Erythroblast (primary cell): ENCODE measurements around the gene TMEM131.

Experiments
- DNase-seq, 2 experiments: peaks; one replicate each; lab custom pipeline; 2025; lab: John Stamatoyannopoulos, UW
- GATA1 ChIP-seq: IDR thresholded peaks from 2 replicates; pipeline ENCODE4 v1.6.1; 2011; ENCODE audit warnings: low read depth, mild to moderate bottlenecking, control low read depth, low read length, moderate library complexity
- POLR2A ChIP-seq: IDR thresholded peaks from 2 replicates; pipeline ENCODE4 v1.6.1; 2011; ENCODE audit warnings: mild to moderate bottlenecking, low read length

The TMEM131 gene

DNA sequence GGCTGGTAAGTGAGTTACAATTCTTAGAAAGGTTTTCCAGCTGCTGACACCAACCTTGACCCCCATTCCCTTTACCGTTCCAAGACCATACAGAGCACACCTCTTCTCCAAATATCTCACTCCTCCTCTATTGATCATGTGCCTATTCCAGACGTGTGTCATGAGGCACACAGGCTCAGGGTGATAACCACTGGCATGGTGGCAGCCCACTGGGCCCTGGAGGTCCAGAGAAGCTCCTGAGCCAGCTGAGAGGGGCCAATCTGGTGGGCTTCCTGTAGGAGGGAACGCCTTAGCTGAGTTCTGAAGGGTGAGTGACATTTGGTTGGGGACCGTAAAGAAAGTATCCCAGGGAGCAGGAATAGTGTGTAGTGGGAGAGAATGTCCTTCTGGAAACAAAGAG, 254.1 kb downstream of the TMEM131 start:
- TF ChIP-seq GATA1 (no peak), POLR2A (no peak)
- no peak for DNase-seq

DNA sequence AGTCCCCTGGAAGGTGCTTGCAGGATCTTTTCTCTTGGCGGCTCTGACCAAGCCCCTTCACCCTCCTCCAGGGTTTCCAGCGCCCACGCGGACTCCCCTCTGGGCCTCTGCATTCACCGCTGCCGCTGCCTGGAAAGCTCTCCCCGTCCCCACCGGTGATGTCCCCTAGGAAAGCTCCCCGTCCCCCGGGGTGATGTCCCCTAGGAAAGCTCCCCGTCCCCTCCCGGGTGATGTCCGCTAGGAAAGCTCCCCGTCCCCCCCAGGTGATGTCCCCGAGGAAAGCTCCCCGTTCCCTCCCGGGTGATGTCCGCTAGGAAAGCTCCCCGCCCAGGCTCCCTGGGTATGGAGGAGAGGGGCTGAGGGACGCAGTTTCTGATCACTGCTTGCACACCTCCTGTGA, 254.5 kb downstream of the TMEM131 start:
- no peak for DNase-seq
- no peak for TF ChIP-seq GATA1
- TF ChIP-seq POLR2A: no peak

DNA sequence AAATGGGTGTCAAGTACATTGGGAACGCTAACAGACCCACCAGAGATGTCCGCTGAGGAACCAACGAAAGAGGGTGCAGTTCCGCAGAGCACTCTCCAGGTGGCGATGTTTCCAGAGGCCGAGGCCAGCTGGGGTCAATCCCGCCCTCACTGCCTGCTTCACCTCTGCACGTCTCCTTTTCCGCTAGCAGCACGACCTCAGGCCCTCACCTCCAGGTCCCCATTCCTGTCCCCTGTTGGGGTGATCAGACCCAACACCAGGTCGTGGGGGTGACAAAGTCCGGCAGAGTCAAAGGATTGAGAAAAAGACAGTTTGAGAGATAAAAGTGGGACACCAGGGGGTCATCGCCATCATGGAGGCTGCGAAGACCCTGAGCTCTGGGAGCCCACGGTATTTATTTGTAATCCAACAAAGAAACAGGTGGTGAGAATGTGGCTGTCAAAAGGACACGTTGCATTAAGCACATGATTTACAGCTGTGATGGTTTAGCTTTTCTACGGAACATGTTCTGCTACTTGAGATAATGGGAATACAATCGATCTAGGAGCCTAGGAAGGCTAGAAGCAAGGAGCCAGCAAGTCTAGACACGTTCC, 255.1 kb downstream of the TMEM131 start:
- TF ChIP-seq POLR2A: no peak
- DNase-seq: peak; percentile 55 to 70

DNA sequence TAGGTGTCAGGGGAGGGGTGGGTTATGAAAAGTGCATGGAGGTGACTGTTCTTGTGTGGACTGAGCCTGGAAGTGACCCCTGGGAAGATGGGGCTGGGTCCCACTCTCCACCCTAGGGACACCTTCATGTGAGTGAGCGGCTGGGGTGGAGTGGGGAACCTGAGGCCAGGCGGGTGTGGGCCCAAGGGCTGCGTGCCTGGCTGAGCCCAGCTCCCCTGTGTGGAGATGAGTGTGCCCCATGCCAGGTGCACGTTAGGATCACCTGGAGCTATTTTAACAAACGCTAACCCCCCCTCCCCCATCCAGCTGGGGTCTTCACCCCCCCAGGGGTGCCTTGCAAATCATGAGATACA, 255.9 kb downstream of the TMEM131 start:
- DNase-seq: no peak
- no peak for TF ChIP-seq GATA1
- no peak for TF ChIP-seq POLR2A

DNA sequence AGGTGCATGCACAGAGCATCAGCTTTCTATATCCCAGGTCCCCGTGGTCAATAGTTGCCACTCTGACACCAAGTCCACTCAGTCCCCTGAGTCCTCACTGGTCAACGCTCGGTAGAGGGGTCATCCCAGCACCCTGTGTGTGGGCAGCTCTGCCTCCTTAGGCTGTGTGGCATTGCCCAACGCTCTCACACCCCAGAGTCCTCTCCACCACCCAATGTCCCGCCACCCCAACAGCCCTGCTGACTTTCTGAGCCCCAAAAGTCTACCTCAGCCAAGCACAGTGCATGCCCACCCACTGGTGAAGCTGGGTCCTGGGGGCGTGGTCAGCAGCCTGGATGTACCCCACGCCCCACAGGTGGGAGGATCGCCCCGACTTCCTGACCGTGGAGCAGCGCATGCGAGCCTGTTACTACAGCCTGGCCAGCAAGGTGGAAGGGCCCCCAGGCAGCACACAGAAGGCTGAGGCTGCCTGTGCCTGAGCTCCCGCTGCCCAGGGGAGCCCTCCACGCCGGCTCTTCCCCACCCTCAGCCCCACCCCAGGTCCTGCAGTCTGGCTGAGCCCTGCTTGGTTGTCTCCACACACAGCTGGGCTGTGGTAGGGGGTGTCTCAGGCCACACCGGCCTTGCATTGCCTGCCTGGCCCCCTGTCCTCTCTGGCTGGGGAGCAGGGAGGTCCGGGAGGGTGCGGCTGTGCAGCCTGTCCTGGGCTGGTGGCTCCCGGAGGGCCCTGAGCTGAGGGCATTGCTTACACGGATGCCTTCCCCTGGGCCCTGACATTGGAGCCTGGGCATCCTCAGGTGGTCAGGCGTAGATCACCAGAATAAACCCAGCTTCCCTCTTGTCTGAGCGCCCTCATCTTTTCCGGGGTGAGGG, 256.5 kb downstream of the TMEM131 start:
- DNase-seq: no peak
- TF ChIP-seq POLR2A (no peak), GATA1 (no peak)

DNA sequence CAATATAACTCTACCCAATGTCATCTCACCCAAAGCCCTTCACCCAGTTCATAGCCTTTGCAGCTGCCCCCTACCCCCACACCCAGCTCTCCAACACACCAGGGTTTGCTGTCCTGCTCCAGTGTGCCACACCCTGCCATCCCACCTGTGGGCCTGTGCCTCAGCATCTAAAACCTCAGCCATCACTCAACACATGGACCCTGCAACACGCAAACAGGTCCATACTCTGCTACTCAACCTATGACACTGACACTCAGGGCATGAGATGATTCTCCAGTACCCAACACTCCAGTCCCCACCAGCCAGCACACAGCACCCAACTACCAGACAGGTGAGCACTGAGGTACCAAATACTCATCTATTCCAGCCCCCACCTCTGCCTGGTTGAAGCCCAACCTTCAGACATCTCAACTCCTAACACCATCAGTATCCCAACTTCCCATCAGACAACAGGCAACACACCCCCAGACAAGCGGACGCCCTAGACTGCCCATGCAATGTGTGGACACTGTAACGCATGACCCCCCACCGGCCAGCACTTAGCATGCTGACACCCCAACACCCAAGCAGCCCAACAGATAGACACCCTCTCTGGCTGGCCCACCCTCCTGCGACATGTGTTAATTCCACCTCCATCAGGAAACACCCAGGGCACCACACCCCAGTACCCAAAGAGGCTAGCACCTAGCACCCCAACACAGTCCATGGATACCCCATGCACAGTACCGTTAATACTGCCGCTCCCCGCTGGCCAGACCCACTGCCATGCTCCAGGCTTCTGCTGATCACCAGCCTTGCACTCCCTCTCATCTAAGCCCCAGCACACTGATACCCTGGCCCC, 257.3 kb downstream of the TMEM131 start:
- no peak for DNase-seq
- TF ChIP-seq GATA1 (no peak), POLR2A (no peak)

DNA sequence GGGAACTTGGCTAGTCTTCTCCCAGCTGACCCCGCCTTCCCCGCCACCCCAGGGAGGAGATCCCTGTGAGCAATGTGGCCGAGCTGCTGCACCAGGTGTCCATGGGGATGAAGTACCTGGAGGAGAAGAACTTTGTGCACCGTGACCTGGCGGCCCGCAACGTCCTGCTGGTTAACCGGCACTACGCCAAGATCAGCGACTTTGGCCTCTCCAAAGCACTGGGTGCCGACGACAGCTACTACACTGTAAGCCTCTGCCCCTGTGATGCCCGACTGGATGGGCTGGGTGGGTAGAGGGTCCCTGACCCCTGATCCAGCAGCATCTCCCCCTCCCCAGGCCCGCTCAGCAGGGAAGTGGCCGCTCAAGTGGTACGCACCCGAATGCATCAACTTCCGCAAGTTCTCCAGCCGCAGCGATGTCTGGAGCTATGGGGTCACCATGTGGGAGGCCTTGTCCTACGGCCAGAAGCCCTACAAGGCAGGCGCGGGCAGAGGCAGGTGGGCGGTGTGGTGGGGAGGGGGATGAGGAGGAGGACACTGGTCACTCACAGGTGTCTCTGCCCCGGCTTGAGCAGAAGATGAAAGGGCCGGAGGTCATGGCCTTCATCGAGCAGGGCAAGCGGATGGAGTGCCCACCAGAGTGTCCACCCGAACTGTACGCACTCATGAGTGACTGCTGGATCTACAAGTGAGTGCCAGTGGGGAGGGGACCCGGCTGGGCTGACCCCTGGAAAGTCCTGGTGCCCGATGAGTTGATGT, 258.1 kb downstream of the TMEM131 start:
- no peak for DNase-seq
- TF ChIP-seq GATA1 (no peak), POLR2A (no peak)

DNA sequence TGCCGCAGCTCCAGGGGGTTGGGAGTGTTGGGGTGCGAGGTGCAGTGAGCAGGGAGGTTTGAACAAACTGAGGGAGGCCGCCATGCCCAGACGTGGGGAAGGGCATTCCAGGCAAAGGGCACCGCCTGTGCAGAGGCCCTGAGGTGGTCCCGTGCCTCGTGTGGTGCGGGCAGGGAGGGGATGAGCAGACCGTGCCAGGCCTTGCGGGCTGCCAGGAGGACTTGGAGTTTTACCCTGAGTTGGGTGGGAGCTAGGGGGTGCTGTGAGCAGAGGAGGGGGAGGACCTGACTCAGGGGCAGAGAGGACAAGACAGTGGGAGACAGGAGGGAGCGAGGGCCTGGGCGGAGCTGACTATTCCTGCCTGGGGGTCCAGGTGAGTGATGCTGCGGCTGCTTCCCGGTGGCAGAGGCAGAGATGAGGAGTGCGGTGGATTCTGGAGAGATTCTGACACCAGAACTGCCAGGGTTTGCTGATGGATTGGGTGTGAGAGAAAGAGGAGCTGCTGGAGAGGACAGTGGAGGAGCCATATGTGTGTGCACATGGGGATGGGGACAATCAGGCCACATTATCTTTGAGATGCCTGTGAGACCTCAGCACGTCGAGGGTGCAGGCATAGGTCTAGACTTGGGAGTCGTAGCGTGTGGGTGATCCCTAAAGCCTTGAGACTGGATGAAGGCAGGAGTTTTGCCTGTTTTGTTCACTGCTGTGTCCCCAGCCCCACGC, 259.0 kb downstream of the TMEM131 start:
- TF ChIP-seq POLR2A (no peak), GATA1 (no peak)

DNA sequence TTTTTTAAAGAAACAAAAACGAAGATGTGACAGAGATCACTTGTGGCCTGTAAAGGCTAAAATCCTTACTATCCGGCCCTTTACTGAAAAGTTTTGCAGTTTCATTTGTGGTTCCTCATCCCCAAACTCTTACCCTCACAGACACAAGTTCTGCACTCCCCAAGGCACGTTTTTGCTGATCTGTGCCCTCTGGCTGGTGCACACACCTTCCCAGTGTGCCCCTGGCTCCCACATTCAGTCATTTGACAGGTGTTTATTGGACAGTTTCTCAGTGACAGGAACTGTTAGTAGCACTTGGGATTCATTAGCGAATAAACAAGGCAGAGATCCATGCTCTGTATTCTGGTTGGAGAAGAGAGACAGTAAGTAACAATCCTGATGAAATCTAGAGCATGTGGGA, 259.6 kb downstream of the TMEM131 start:
- DNase-seq: no peak
- TF ChIP-seq GATA1 (no peak), POLR2A (no peak)

More for the DNA sequence above, 259.0 kb downstream of the TMEM131 start:
- DNase-seq: no peak

DNA sequence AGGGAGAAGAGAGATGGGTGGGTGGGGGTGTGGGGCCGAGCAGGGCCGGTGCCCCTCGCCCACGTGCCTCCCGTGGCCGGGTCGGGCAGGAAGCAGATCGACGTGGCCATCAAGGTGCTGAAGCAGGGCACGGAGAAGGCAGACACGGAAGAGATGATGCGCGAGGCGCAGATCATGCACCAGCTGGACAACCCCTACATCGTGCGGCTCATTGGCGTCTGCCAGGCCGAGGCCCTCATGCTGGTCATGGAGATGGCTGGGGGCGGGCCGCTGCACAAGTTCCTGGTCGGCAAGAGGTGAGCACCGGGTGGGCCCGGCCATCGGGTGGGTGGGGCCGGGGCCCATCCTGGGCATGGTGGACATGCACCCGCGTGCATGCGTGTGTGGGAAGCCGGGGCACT, 260.6 kb downstream of the TMEM131 start:
- TF ChIP-seq GATA1 (no peak), POLR2A (no peak)
- DNase-seq: no peak

DNA sequence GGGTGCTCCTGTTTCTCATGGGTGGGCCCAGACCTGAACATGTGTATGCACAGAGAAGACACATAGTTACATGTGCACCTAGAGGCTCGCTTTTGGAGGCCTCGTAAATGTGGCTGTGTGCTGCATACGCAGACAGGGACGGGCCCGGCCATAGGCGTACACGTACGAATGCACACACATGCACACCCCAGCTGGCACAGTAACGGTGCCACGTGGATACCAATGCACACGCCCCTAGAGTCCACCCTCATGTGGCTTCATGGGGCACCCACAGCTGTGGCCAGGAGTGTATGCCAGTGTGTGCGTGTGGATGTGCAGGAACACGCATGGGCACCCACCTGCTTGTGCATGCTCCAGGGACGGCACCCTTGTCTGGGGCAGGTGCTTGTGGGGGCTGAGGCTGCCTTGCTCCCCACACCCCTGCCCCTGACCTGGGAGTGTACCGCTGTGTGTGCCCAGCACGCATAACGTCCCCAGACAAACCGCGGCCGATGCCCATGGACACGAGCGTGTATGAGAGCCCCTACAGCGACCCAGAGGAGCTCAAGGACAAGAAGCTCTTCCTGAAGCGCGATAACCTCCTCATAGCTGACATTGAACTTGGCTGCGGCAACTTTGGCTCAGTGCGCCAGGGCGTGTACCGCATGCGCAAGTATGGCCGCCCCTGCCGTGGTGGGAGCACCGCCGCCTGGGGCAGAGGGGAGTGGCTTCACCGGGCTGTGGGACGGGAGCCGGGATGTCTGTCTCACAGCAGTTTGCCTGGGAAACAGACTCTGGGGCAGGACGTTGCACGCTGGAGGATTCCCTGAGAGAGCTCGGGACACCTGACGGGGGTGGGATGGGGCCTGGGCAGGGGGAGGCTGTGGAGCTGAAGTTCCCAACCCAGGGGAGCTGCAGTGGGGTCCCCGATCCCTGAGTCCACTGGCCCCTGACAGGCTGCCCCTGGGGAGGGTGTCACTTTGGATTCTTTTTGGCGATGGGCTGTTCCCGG, 261.4 kb downstream of the TMEM131 start:
- no peak for DNase-seq
- no peak for TF ChIP-seq POLR2A
- TF ChIP-seq GATA1: no peak

DNA sequence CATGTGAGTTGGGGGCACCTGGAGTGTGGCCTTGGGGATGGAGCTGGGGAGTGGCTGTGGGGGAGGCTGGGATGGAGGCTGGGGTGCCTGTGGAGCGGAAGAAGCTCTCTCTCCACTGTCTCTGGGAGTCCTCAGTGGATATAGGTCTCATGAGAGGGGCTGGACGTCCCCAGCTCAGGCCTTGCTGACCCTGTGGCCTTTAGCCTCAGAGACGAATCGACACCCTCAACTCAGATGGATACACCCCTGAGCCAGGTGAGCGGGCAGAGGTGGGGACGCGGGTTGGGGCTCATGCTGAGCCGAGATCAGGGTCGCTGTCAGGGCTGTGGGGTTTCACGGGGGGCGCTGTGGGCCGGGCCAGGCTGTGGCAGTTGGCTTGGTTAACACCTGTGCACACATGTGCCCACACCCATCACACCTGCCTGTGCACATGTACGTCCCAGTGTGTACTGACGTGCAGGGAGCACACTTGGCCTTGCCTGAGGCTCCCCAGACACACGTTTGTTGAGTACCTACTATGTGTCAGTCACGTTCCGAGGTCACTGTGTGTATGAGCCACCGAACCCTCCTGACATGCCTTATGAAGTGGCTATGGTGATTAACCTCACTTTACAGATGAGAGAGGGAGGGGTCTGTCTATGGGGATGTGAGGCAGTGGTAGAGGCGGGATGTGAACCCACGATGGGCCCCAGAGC, 262.3 kb downstream of the TMEM131 start:
- TF ChIP-seq GATA1: no peak
- TF ChIP-seq POLR2A: no peak
- no peak for DNase-seq
